Ovary (tissue), 10 donors: ENCODE results near the gene LAMC3. TPM values are rescaled to one million over a fixed set of nuclear protein-coding genes. Genes with fewer than 3 reads are reported as not detected.

Experiments
- DNase-seq, 5 donors: peaks; one replicate each; pipeline ENCODE4 v3.0.0-alpha.2; 2019 to 2020
- H3K27ac ChIP-seq, 2 donors: fragments of 200-600 bp; one replicate each; pipeline versions ENCODE4 v1.5.1 to v1.8.0; 2019 to 2022
- H3K27me3 ChIP-seq: fragments of 200-600 bp; one replicate; pipeline ENCODE4 v1.8.0; 2022
- H3K36me3 ChIP-seq: fragments of 200-600 bp; sonication (generic); one replicate; pipeline ENCODE4 v1.5.1; 2019
- H3K4me1 ChIP-seq: one replicate; pipeline ENCODE4 v1.8.1; 2013; ENCODE audit warnings: mild to moderate bottlenecking, moderate library complexity; ENCODE audit not compliant: insufficient read depth
- H3K4me3 ChIP-seq: fragments of 200-600 bp; sonication (generic); one replicate; pipeline ENCODE4 v1.5.1; 2017
- H3K9me3 ChIP-seq, 2 donors: fragments of 200-600 bp in 1 of 2; sonication (generic) in 1 of 2; one replicate each; pipeline versions ENCODE4 v1.5.1 to v1.8.1; 2013 to 2019; ENCODE audit warnings: mild to moderate bottlenecking in 1 of 2, moderate library complexity in 1 of 2
- EP300 ChIP-seq: sonication (generic); formaldehyde crosslinking; IDR thresholded peaks from one replicate; pipeline ENCODE4 v1.6.1; 2017; ENCODE audit warnings: antibody characterized with exemption
- POLR2A ChIP-seq: fragments of 450-650 bp; IDR thresholded peaks from one replicate; pipeline ENCODE4 v1.6.1; 2017; ENCODE audit warnings: antibody characterized with exemption, mild to moderate bottlenecking, moderate library complexity
- WGBS, 3 donors: extraction: QIAGEN DNeasy Blood & Tissue Kit in 1 of 3; methylation state at CpG; one replicate each; pipeline versions ENCODE4 v1.1.5 to v1.1.7; 2013 to 2017; 5-methylcytosine and 5-hydroxymethylcytosine counted together
- intact Hi-C, 4 donors: fragments of 100-400 bp; cut with DNase I; formaldehyde crosslinking; loops; one replicate each; pipeline versions ENCODE4 v1.11.0 to v1.15.1; 2022 to 2023
- long read RNA-seq, 3 donors: library from polyadenylated mRNA in 2 of 3; unstranded in 2 of 3; transcript quantifications; one replicate each; pipeline ENCODE4 v2.0.0 and lab custom pipeline, GENCODE V29; 2021 to 2026
- polyA plus RNA-seq, 2 donors: library from polyadenylated mRNA; stranded (reverse); fragments of 200-250 nt in 1 of 2; fragments of 350-450 nt in 1 of 2; fragmentation: Illumina TruSeq in 1 of 2; extraction: RNeasy Lipid Tissue Mini Kit (QIAGEN cat#74804) in 1 of 2; gene quantifications; one replicate each; pipeline ENCODE4 v1.2.3, GENCODE V29; 2013 to 2014
- total RNA-seq, 7 donors: library from RNA; depleted of rRNA in 2 of 7; stranded (reverse); fragments of >200 nt in 2 of 7; fragmentation: NEBNext Ultra II Directional in 3 of 7; extraction: Animal tissue kit (Norgen Biotek cat#: 25700) in 3 of 7; gene quantifications; one replicate each; pipeline versions ENCODE4 v1.1.0 to v1.2.4, GENCODE V29; 2016 to 2023
- TF ChIP-seq, protein P1 (sequence below), 3 donors: fragments of 450-650 bp in 2 of 3; fragments of 200-600 bp in 1 of 3; IDR thresholded peaks; one replicate each; pipeline versions ENCODE4 v1.5.1 to v1.8.0; 2016 to 2022; ENCODE audit warnings: antibody characterized with exemption in 3 of 3, mild to moderate bottlenecking in 1 of 3
- donor health status: DM: no; HTN: no; CAD: no; lungs with moderate emphysema.
- donor health status: DM: no; HTN: no; CAD: no.
- donor health status: Bipolar disorder and iron deficiency.
- donor health status: DM: yes; HTN: yes; CAD: no.
- donor health status: DM: no; HTN: no; CAD: no.
- donor health status: DM: yes; HTN: yes; CAD: no.

LAMC3 gene
- 1 to 10 TPM in 6 of 7 donors, under 1 TPM in 1; 0.48 to 5.7 (median 1.8) TPM for total RNA-seq
- polyA plus RNA-seq = 1 to 10 TPM in 1 of 2 donors, under 1 TPM in 1; 0.63 to 3.3 TPM
- long read RNA-seq, donor 1, partial matches to known transcripts = 2 of 3 reads
- long read RNA-seq, donor 1, other reads (novel, unspliced or antisense) = 1 of 3 reads
- long read RNA-seq, donor 2, full-length matches to known transcripts = 1 of 1 reads
- long read RNA-seq, donor 2, partial matches to known transcripts = 0 of 1 reads
- long read RNA-seq, donor 2, other reads (novel, unspliced or antisense) = 0 of 1 reads
- long read RNA-seq, donor 3, full-length matches to known transcripts = 8 of 21 reads
- long read RNA-seq, donor 3, partial matches to known transcripts = 10 of 21 reads
- long read RNA-seq, donor 3, other reads (novel, unspliced or antisense) = 3 of 21 reads

DNA sequence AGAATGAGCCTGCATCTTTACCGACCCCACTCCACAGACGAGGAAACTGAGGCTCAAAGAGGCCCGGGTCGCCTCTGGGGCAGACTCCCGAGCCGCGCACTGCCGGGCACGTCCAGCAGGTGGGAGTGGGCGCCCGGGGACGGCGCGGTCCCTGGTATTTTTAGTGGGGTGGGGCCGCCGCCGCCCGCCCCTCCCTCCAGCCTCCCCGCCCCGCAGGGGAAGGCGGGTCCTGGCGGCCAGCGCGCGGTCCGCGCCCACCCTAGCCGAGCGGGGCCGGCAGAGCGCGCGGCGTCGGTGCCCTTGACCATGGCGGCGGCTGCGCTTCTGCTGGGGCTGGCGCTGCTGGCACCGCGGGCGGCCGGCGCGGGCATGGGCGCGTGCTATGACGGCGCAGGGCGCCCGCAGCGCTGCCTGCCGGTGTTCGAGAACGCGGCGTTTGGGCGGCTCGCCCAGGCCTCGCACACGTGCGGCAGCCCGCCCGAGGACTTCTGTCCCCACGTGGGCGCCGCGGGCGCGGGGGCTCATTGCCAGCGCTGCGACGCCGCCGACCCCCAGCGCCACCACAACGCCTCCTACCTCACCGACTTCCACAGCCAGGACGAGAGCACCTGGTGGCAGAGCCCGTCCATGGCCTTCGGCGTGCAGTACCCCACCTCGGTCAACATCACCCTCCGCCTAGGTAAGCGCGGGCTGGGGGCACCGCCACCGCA is at the start of gene LAMC3:
LAMC3 (plus strand) TSS at position 266 of the 710 bp plus-strand sequence; CDS start at position 307, 41 bp downstream.
- Histone ChIP-seq H3K27me3 (no peaks in the 10 kb centered on the region), H3K9me3 (no peaks in the 10 kb centered on the region), H3K36me3 (no peaks in the 10 kb centered on the region), H3K27ac (no peak within 1 kb of the TSS), H3K4me1 (peaks cover 3% of the 10 kb centered on the region), H3K4me3 (no peak within 1 kb of the TSS)
- intact Hi-C loops = no loop called here
- TF ChIP-seq EP300 = no peak
- no peak for TF ChIP-seq POLR2A
- TF ChIP-seq, protein P1, sequence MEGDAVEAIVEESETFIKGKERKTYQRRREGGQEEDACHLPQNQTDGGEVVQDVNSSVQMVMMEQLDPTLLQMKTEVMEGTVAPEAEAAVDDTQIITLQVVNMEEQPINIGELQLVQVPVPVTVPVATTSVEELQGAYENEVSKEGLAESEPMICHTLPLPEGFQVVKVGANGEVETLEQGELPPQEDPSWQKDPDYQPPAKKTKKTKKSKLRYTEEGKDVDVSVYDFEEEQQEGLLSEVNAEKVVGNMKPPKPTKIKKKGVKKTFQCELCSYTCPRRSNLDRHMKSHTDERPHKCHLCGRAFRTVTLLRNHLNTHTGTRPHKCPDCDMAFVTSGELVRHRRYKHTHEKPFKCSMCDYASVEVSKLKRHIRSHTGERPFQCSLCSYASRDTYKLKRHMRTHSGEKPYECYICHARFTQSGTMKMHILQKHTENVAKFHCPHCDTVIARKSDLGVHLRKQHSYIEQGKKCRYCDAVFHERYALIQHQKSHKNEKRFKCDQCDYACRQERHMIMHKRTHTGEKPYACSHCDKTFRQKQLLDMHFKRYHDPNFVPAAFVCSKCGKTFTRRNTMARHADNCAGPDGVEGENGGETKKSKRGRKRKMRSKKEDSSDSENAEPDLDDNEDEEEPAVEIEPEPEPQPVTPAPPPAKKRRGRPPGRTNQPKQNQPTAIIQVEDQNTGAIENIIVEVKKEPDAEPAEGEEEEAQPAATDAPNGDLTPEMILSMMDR (IDR thresholded peaks at IDR 0.05) = no peak
- 1 to 4% (median 4%) methylated on average over 37 to 88 of the region's 88 CpGs for WGBS, 3 donors
- no peak for DNase-seq

DNA sequence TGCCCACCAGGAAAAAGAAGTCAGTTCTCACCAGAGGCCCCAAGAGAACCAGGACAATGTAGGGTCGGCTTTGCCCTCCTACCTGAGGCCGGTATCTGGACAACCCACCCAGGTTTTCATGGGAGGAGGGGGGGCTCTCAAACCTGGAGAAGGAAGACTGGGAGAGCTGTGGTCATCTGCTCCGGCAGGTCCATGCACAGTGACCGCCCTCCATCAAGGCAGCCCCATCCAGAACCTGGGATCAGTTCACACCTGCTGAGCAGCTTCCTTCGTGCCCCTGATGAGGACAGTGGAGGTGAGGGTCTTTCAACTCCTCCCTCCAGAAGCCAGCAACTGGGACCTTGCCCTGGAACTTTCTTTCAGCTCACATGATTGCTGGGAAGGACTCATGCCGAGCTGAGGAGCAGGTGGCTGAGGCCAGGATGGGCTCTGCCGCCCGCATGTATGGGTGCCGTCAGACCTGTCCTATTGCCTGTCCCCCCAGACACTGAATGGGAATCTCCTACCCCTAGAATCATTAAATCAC is 49.1 kb upstream of the LAMC3 start:
- WGBS, 3 donors = 88 to 95% (median 88%) methylated on average over 9 of the region's 9 CpGs
- Histone ChIP-seq H3K4me1 (no peaks in the 10 kb centered on the region), H3K4me3 (no peak overlapping the region), H3K36me3 (no peaks in the 10 kb centered on the region), H3K9me3 (no peaks in the 10 kb centered on the region), H3K27ac (no peak overlapping the region), H3K27me3 (no peaks in the 10 kb centered on the region)
- intact Hi-C loops = no loop called here
- no peak for DNase-seq
- no peak for TF ChIP-seq POLR2A
- no peak for TF ChIP-seq EP300

DNA sequence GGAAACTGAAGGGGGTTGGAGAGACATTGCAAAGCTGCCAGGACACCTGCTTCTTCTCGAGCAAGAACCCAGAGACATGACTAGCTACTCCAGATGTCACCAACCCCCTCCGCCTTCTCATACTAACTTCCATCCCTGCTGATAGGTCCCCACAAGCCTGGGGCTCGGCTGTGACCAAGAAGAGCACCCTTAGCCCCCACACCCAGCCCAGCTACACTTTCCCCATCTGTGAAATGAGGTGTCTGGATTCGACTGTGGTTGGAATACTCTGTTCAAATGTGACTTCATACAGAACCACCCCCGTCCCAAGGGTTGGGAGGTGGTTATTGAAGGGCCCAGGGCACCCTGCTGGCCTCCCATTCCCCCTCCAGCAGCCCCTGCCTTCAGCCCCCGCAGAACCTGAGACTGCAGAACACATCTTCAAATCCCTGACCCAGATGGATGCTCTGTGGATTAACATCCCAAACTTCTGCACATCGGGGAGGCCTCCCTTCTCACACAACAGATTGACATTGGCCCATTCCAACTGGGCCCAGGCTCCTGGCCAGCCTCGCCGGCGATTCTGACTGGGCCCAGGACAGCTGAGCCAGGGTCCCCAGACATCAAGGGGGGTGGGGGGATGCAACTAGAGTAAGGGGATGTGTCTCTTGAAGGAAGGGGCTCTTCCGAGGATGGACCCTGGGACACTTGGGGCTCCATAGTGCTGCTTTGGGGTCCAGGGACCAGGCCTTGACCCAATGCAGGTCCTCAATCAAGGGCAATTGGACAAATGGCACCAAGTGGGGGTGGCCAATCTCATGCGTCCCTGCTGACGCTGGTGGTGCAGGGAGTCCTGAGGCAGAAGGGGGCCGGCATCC is 48.2 kb upstream of the LAMC3 start:
- no peaks in the 10 kb centered on the region for H3K9me3 ChIP-seq
- no peak for DNase-seq
- TF ChIP-seq, protein P1 (IDR thresholded peaks at IDR 0.05) = no peak
- TF ChIP-seq POLR2A (no peak), EP300 (no peak)
- H3K36me3 ChIP-seq = no peaks in the 10 kb centered on the region
- H3K27ac ChIP-seq = no peak overlapping the region
- no peaks in the 10 kb centered on the region for H3K27me3 ChIP-seq
- H3K4me3 ChIP-seq = no peak overlapping the region
- WGBS, 3 donors = 82 to 85% (median 85%) methylated on average over 14 of the region's 14 CpGs
- intact Hi-C loops = no loop called here
- no peaks in the 10 kb centered on the region for H3K4me1 ChIP-seq

- 89 to 91% (median 89%) methylated on average over 8 of the region's 8 CpGs for WGBS, 3 donors
- no peaks in the 10 kb centered on the region for H3K9me3 ChIP-seq
- intact Hi-C loops = no loop called here
- no peak overlapping the region for H3K27ac ChIP-seq
- no peaks in the 10 kb centered on the region for H3K4me1 ChIP-seq
- DNase-seq = no peak
- TF ChIP-seq, protein P1 (IDR thresholded peaks at IDR 0.05) = no peak
- TF ChIP-seq POLR2A (no peak), EP300 (no peak)
- no peak overlapping the region for H3K4me3 ChIP-seq
- no peaks in the 10 kb centered on the region for H3K36me3 ChIP-seq
- no peaks in the 10 kb centered on the region for H3K27me3 ChIP-seq
These were observed 47.3 kb upstream of the LAMC3 start for GRCh38 chr9:130961511-130962300.
